ENCODE data around the gene FATE1. TPM values are rescaled to one million over a fixed set of nuclear protein-coding genes. Genes with fewer than 3 reads are reported as not detected.
A peak's percentile ranks its signal among the peaks of the same experiment; 100 is the strongest.
"Not testable (repeated sequence)": the region's sequence is repeated elsewhere in the genome, so short reads cannot be mapped to it uniquely, and the experiment has no call there.

FATE1 gene
- total and polyA plus RNA-seq, 2 experiments from 2014 or later: not detected

DNA sequence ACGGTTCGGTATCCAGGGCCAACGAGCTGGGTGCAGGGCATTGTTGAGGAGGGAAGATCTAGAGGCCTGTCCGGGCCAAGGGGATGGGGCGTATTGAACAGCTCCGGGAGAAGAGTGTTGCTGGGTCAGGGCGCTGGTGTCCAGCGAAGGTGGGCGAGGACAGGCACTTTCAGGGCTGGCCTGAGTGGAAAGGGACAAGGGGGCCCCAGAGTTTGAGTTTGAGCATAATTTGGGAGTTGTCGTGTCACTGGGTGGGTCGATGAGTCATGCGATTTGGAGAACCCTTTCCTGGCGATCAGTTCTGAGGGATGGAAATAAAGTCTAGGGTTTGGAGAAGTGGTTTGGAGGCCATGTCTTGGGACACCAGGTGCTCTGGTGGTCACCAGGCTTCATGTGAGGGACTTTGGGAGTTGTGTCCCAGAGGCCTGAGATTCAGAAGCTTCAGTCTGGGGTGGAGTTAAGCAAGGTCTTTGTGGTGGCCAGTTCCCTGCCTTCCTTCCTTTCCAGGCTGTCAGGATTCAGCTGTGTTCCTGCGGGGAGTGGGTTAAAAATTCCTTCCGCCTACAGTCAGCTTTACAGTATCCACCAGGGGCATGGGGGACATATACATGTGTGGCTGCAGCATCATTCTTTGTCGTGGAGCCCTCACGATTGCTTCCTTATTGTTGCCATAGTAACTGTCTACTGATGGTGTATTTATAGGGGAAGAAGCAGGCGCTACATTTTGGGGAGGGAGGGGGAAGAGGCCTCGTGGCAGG is 20.1 kb upstream of the FATE1 start:
- DNase-seq (ENCODE audit: low spot score): no peak
- Histone ChIP-seq H3K4me1 (ENCODE audit: insufficient read depth) (no peaks in the 10 kb centered on the region), H3K9me3 (ENCODE audit: low read depth) (no peaks in the 10 kb centered on the region), H3K4me2 (peak overlapping the region; percentile 70), H3K79me2 (no peaks in the 10 kb centered on the region), H3K27ac (no peak overlapping the region), H3K9me2 (replicated peaks; ENCODE audit: insufficient read depth) (no peaks in the 10 kb centered on the region), H4K20me1 (ENCODE audit: insufficient read depth, poor library complexity, severe bottlenecking) (no peaks in the 10 kb centered on the region), H3K27me3 (no peaks in the 10 kb centered on the region), H2AFZ (no peak overlapping the region), H3K4me3 (no peak overlapping the region), H3K36me3 (replicated peaks; ENCODE audit: insufficient read depth, low read depth) (no peaks in the 10 kb centered on the region)
- 58% methylated on average over 19 of the region's 19 CpGs for WGBS (ENCODE audit: low lambda C conversion rate, missing lambda C conversion rate)
- TF ChIP-seq EZH2phosphoT487 (IDR thresholded peaks at IDR 0.05; ENCODE audit: low read depth, severe bottlenecking, unreplicated experiment): no peak
- TF ChIP-seq, protein P1, sequence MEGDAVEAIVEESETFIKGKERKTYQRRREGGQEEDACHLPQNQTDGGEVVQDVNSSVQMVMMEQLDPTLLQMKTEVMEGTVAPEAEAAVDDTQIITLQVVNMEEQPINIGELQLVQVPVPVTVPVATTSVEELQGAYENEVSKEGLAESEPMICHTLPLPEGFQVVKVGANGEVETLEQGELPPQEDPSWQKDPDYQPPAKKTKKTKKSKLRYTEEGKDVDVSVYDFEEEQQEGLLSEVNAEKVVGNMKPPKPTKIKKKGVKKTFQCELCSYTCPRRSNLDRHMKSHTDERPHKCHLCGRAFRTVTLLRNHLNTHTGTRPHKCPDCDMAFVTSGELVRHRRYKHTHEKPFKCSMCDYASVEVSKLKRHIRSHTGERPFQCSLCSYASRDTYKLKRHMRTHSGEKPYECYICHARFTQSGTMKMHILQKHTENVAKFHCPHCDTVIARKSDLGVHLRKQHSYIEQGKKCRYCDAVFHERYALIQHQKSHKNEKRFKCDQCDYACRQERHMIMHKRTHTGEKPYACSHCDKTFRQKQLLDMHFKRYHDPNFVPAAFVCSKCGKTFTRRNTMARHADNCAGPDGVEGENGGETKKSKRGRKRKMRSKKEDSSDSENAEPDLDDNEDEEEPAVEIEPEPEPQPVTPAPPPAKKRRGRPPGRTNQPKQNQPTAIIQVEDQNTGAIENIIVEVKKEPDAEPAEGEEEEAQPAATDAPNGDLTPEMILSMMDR (IDR thresholded peaks at IDR 0.05; ENCODE audit: poor library complexity): no peak
- TF ChIP-seq EZH2 (IDR thresholded peaks at IDR 0.05; ENCODE audit: borderline replicate concordance): no peak

DNA sequence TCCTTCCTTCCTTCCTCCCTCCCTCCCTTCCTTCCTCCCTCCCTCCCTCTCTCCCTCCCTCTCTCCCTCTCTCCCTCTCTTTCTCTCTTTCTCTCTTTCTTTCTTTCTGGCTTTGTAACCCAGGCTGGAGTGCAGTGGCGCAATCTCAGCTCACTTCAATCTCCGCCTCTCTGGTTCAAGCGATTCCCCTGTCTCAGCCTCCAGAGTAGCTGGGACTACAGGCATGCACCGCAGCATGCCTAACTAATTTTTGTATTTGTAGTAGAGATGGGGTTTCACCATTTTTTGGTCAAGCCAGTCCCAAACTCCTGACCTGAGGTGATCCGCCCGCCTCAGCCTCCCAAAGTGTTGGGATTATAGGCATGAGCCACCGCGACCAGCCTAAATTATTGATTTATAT is 18.8 kb upstream of the FATE1 start:
- H3K36me3 ChIP-seq (replicated peaks; ENCODE audit: insufficient read depth, low read depth); H3K27ac ChIP-seq; H3K27me3 ChIP-seq; H3K4me1 ChIP-seq (ENCODE audit: insufficient read depth); H2AFZ ChIP-seq; H3K79me2 ChIP-seq; DNase-seq (ENCODE audit: low spot score); H3K9me2 ChIP-seq (replicated peaks; ENCODE audit: insufficient read depth); H4K20me1 ChIP-seq (ENCODE audit: insufficient read depth, poor library complexity, severe bottlenecking); H3K4me2 ChIP-seq; H3K4me3 ChIP-seq; H3K9me3 ChIP-seq (ENCODE audit: low read depth): not testable (repeated sequence)
- WGBS (ENCODE audit: low lambda C conversion rate, missing lambda C conversion rate): 89% methylated on average over 8 of the region's 8 CpGs

DNA sequence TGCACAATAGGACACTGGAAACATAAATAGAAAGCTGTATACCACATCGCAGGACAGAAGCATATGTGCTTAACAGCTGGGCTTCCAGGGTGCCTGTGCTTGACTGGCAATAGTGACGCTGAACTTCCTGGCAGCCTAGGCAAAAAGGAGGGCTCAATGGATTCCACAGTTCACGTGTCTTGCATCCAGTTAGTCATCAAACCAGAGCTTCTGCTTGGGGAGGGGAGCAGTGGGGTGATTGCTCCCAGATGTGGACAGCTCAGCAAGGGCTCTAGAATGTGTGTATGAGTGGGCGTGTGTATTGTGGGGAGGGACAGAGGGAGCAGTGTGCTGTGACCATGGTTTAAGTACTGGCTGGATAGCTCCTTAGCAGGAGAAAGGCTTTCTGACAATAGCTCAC is 18.3 kb upstream of the FATE1 start:
- no peaks in the 10 kb centered on the region for H3K9me2 ChIP-seq (replicated peaks; ENCODE audit: insufficient read depth)
- DNase-seq (ENCODE audit: low spot score): peak; percentile 36
- WGBS (ENCODE audit: low lambda C conversion rate, missing lambda C conversion rate): 49% methylated on average over 4 of the region's 4 CpGs
- H3K79me2 ChIP-seq: no peaks in the 10 kb centered on the region
- TF ChIP-seq EZH2 (IDR thresholded peaks at IDR 0.05; ENCODE audit: borderline replicate concordance) (no peak), EZH2phosphoT487 (IDR thresholded peaks at IDR 0.05; ENCODE audit: low read depth, severe bottlenecking, unreplicated experiment) (no peak)
- TF ChIP-seq, protein P1 (IDR thresholded peaks at IDR 0.05; ENCODE audit: poor library complexity): no peak
- H3K36me3 ChIP-seq (replicated peaks; ENCODE audit: insufficient read depth, low read depth): no peaks in the 10 kb centered on the region
- H3K4me3 ChIP-seq: no peak overlapping the region
- H3K4me2 ChIP-seq: no peak overlapping the region
- no peaks in the 10 kb centered on the region for H4K20me1 ChIP-seq (ENCODE audit: insufficient read depth, poor library complexity, severe bottlenecking)
- H3K4me1 ChIP-seq (ENCODE audit: insufficient read depth): no peaks in the 10 kb centered on the region
- no peak overlapping the region for H2AFZ ChIP-seq
- H3K9me3 ChIP-seq (ENCODE audit: low read depth): no peaks in the 10 kb centered on the region
- no peak overlapping the region for H3K27ac ChIP-seq
- no peaks in the 10 kb centered on the region for H3K27me3 ChIP-seq

DNA sequence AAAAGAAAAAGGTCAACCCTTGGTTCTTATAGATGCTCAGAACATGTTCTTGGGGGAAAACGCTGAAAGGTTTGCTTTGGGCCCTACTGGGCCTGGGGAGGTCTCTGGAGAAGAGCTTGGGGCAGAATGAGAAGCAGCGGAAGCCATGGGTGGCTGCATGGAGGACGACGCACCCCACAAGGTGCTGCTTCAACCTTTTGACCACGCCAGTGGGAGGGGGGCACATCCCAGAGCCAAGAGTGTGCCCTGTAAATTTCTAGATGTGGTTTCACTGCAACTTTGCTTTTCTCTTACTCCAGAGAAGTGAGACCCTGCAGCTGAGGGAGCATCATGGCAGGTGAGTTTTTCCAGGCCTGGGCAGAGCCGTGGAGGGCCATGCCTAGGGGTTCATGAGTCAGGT is 17.4 kb upstream of the FATE1 start:
- no peaks in the 10 kb centered on the region for H3K79me2 ChIP-seq
- no peaks in the 10 kb centered on the region for H4K20me1 ChIP-seq (ENCODE audit: insufficient read depth, poor library complexity, severe bottlenecking)
- no peak overlapping the region for H3K27ac ChIP-seq
- no peak overlapping the region for H3K4me3 ChIP-seq
- no peaks in the 10 kb centered on the region for H3K4me1 ChIP-seq (ENCODE audit: insufficient read depth)
- DNase-seq (ENCODE audit: low spot score): no peak
- H3K4me2 ChIP-seq: no peak overlapping the region
- H3K9me2 ChIP-seq (replicated peaks; ENCODE audit: insufficient read depth): no peaks in the 10 kb centered on the region
- H3K36me3 ChIP-seq (replicated peaks; ENCODE audit: insufficient read depth, low read depth): no peaks in the 10 kb centered on the region
- H3K27me3 ChIP-seq: no peaks in the 10 kb centered on the region
- no peaks in the 10 kb centered on the region for H3K9me3 ChIP-seq (ENCODE audit: low read depth)
- no peak overlapping the region for H2AFZ ChIP-seq
- 82% methylated on average over 6 of the region's 6 CpGs for WGBS (ENCODE audit: low lambda C conversion rate, missing lambda C conversion rate)
- TF ChIP-seq, protein P1 (IDR thresholded peaks at IDR 0.05; ENCODE audit: poor library complexity): no peak
- TF ChIP-seq EZH2 (IDR thresholded peaks at IDR 0.05; ENCODE audit: borderline replicate concordance) (no peak), EZH2phosphoT487 (IDR thresholded peaks at IDR 0.05; ENCODE audit: low read depth, severe bottlenecking, unreplicated experiment) (no peak)

Data from hepatocyte (in vitro differentiated cells).